DOHH2 (cell line): Measurements from ENCODE around the gene DNMT3A.

ENCODE experiments used
- CTCF ChIP-seq: fragments of 200-600 bp; sonication (generic); IDR thresholded peaks from one replicate; pipeline ENCODE4 v1.5.1; 2014; ENCODE audit warnings: antibody characterized with exemption, mild to moderate bottlenecking, low read depth, low read length; ENCODE audit not compliant: poor library complexity, severe bottlenecking
- EZH2phosphoT487 ChIP-seq: fragments of 200-600 bp; sonication (generic); IDR thresholded peaks from 2 replicates; pipeline ENCODE4 v1.6.1; 2017; ENCODE audit warnings: borderline replicate concordance, mild to moderate bottlenecking, antibody characterized with exemption, low read length, moderate library complexity, mixed read lengths

DNA sequence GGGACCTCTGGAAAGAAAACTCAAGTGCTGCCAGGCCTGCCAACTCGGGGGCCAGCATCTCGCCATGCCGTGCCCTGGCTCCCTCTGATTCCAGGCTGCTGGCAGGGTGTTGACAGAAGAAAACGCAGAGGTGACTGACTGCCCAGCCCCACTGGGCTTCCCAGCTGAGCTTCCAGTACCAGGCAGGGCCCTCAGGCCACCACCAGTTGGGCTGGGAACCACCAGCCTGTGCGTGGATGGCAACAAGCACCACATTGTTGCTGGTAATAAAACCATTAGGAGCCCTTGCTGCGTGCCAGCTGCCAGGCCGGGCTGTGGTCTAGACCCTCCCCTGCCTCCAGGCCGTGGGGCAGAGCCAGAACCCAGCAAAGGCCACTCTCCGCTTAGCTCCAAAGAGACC is 9.2 kb downstream of the DNMT3A start:
- TF ChIP-seq CTCF: no peak
- TF ChIP-seq EZH2phosphoT487: no peak
